GM18499 (cell line): ENCODE results near the gene HOXA10.

Source experiments
- ATAC-seq: cut with Tn5 transposase; IDR thresholded peaks from one replicate; pipeline ENCODE4 v1.9.1; 2021; ENCODE audit warnings: moderate number of reproducible peaks; ENCODE audit not compliant: insufficient read depth, unreplicated experiment

HOXA10 gene

GRCh38 chr7:27134392-27134791, 39.7 kb downstream of the HOXA10 start:
- no peak for ATAC-seq

GRCh38 chr7:27133409-27134231, 40.5 kb downstream of the HOXA10 start:
- no peak for ATAC-seq

- no peak for ATAC-seq
These were observed 41.1 kb downstream of the HOXA10 start for GRCh38 chr7:27132978-27133377.

- no peak for ATAC-seq
These were observed 41.9 kb downstream of the HOXA10 start for GRCh38 chr7:27132214-27132613.

GRCh38 chr7:27131390-27131819, 42.7 kb downstream of the HOXA10 start:
- ATAC-seq, result no peak

GRCh38 chr7:27130540-27131389, 43.4 kb downstream of the HOXA10 start, which contains the start of gene HOXA4:
TSS of gene HOXA4 (minus strand) at chr7:27130757. CDS start at chr7:27130733, 24 bp downstream.
- no peak for ATAC-seq

GRCh38 chr7:27129729-27130539, 44.2 kb downstream of the HOXA10 start:
- no peak for ATAC-seq

- ATAC-seq, result no peak
These were observed 45.1 kb downstream of the HOXA10 start for GRCh38 chr7:27128776-27129728.

- no peak for ATAC-seq
These were observed 46.1 kb downstream of the HOXA10 start for GRCh38 chr7:27128034-27128433.

GRCh38 chr7:27126596-27127327, 47.4 kb downstream of the HOXA10 start:
- ATAC-seq, result no peak

- no peak for ATAC-seq
These were observed 48.1 kb downstream of the HOXA10 start for GRCh38 chr7:27125986-27126394.

- no peak for ATAC-seq
These were observed 49.0 kb downstream of the HOXA10 start for GRCh38 chr7:27124902-27125689.

- no peak for ATAC-seq
These were observed 49.8 kb downstream of the HOXA10 start for GRCh38 chr7:27124096-27124901.

- ATAC-seq, result no peak
These were observed 50.6 kb downstream of the HOXA10 start for GRCh38 chr7:27123477-27124053.

- no peak for ATAC-seq
These were observed 51.1 kb downstream of the HOXA10 start for GRCh38 chr7:27123007-27123476.

- no peak for ATAC-seq
These were observed 51.8 kb downstream of the HOXA10 start for GRCh38 chr7:27122077-27122910.
